ENCODE data around the gene PODNL1. TPM values are rescaled to one million over a fixed set of nuclear protein-coding genes. Genes with fewer than 3 reads are reported as not detected.
A peak's percentile ranks its signal among the peaks of the same experiment; 100 is the strongest.
"Not testable (repeated sequence)": the region's sequence is repeated elsewhere in the genome, so short reads cannot be mapped to it uniquely, and the experiment has no call there.

PODNL1 gene
- total and polyA plus RNA-seq, 2 of the 13 experiments (the other 11 are each of a cell fraction or from before 2014, with no cell fraction given), result 0.18 TPM; not detected in 1

- TF ChIP-seq ZNF788 (CRISPR knock-in tag; IDR thresholded peaks at IDR 0.05; ENCODE audit: borderline replicate concordance), result no peak
- TF ChIP-seq MTF2 (CRISPR knock-in tag; IDR thresholded peaks at IDR 0.05; ENCODE audit: borderline replicate concordance), result no peak
- TF ChIP-seq ZNF224 (CRISPR knock-in tag; IDR thresholded peaks at IDR 0.05), result no peak
These were observed 38.2 kb upstream of the PODNL1 start (continued) for GRCh38 chr19:13976446-13976845.

- H3K4me1 ChIP-seq (ENCODE audit: insufficient read depth, low read length), result no peaks in the 10 kb centered on the region
- H3K9me3 ChIP-seq (ENCODE audit: low read length), result no peaks in the 10 kb centered on the region
- FAIRE-seq, result no peak
- H3K27me3 ChIP-seq (ENCODE audit: control insufficient read depth in 1 of 2, insufficient read depth in 2 of 2, low read length in 2 of 2), result no peaks in the 10 kb centered on the region
- no peak overlapping the region for H2AFZ ChIP-seq (ENCODE audit: low read length)
- intact Hi-C loops (cut with micrococcal nuclease; ENCODE audit: unreplicated experiment), result no loop called here
- WGBS (ENCODE audit: low lambda C conversion rate), result 90% methylated on average over 11 of the region's 11 CpGs
- no TSS peak for BruUV-seq (replicated peaks)
- no peak overlapping the region for H3K9ac ChIP-seq (ENCODE audit: insufficient read depth, low read depth, low read length)
- ATAC-seq, result no peak
- TF ChIP-seq ZNF225 (CRISPR knock-in tag; IDR thresholded peaks at IDR 0.05) (no peak), SAP130 (CRISPR knock-in tag; IDR thresholded peaks at IDR 0.05; ENCODE audit: low read depth) (no peak)
- POLR2A ChIA-PET, result no interaction called here
- no peak overlapping the region for H3K4me3 ChIP-seq (replicated peaks in 1 of 3; ENCODE audit: insufficient read depth in 1 of 3, low read depth in 2 of 3, low read length in 3 of 3)
- peaks cover 8 to 22% of the 10 kb centered on the region in 2 experiments; a peak in 4 of 5 replicates for H3K36me3 ChIP-seq (replicated peaks in 1 of 2; ENCODE audit: control insufficient read depth in 1 of 2, insufficient read depth in 2 of 2, low read length in 2 of 2)
- H4K20me1 ChIP-seq (ENCODE audit: insufficient read depth, low read length), result no peaks in the 10 kb centered on the region
- in situ Hi-C loops (cut with HindIII; ENCODE audit: extremely low pct_ligation_motif_present, low pct_unique_long_range_greater_than_20kb), result no loop called here
- CTCF ChIA-PET (ENCODE audit: low intra/inter-chr PET ratio, low total read pairs), result no interaction called here
- H3K79me2 ChIP-seq (ENCODE audit: insufficient read depth, low read length), result no peaks in the 10 kb centered on the region
- no peak overlapping the region for H3K4me2 ChIP-seq (ENCODE audit: low read depth, low read length)
- no peak for DNase-seq (ENCODE audit: low spot score)
- H3K27ac ChIP-seq (ENCODE audit: extremely low read length, insufficient read depth, low read length), result no peak overlapping the region
These were observed 37.7 kb upstream of the PODNL1 start for GRCh38 chr19:13975870-13976269.

- intact Hi-C loops (cut with micrococcal nuclease; ENCODE audit: unreplicated experiment), result no loop called here
- DNase-seq (ENCODE audit: low spot score), result no peak
- Histone ChIP-seq H3K4me3 (replicated peaks in 1 of 3; ENCODE audit: insufficient read depth in 1 of 3, low read depth in 2 of 3, low read length in 3 of 3) (no peak overlapping the region), H4K20me1 (ENCODE audit: insufficient read depth, low read length) (no peaks in the 10 kb centered on the region), H3K9ac (ENCODE audit: insufficient read depth, low read depth, low read length) (no peak overlapping the region), H3K4me2 (ENCODE audit: low read depth, low read length) (no peak overlapping the region), H3K27ac (ENCODE audit: extremely low read length, insufficient read depth, low read length) (no peak overlapping the region), H3K4me1 (ENCODE audit: insufficient read depth, low read length) (no peaks in the 10 kb centered on the region), H3K27me3 (ENCODE audit: control insufficient read depth in 1 of 2, insufficient read depth in 2 of 2, low read length in 2 of 2) (no peaks in the 10 kb centered on the region), H3K79me2 (ENCODE audit: insufficient read depth, low read length) (no peaks in the 10 kb centered on the region), H3K36me3 (replicated peaks in 1 of 2; ENCODE audit: control insufficient read depth in 1 of 2, insufficient read depth in 2 of 2, low read length in 2 of 2) (peaks cover 9 to 33% of the 10 kb centered on the region in 2 experiments; a peak in 4 of 5 replicates), H3K9me3 (ENCODE audit: low read length) (no peaks in the 10 kb centered on the region), H2AFZ (ENCODE audit: low read length) (no peak overlapping the region)
- FAIRE-seq, result no peak
- ATAC-seq, result peak; percentile 39; the same call in 2 of the 3 replicates
- in situ Hi-C loops (cut with HindIII; ENCODE audit: extremely low pct_ligation_motif_present, low pct_unique_long_range_greater_than_20kb), result no loop called here
- TF ChIP-seq TRIM24 (CRISPR knock-in tag; IDR thresholded peaks at IDR 0.05) (no peak), ZNF562 (CRISPR knock-in tag; IDR thresholded peaks at IDR 0.05; ENCODE audit: borderline replicate concordance) (no peak)
- ChIA-PET POLR2A (no interaction called here), CTCF (ENCODE audit: low intra/inter-chr PET ratio, low total read pairs) (no interaction called here)
- BruUV-seq (replicated peaks), result no TSS peak
- WGBS (ENCODE audit: low lambda C conversion rate), result 96% methylated on average over 12 of the region's 12 CpGs
These were observed 35.9 kb upstream of the PODNL1 start for GRCh38 chr19:13974073-13974472.

- not testable (repeated sequence) for BruUV-seq (replicated peaks)
These were observed 35.3 kb upstream of the PODNL1 start for GRCh38 chr19:13973479-13973878.

More at GRCh38 chr19:13973479-13973878, 35.3 kb upstream of the PODNL1 start:
- H3K9ac ChIP-seq (ENCODE audit: insufficient read depth, low read depth, low read length); in situ Hi-C loops (cut with HindIII; ENCODE audit: extremely low pct_ligation_motif_present, low pct_unique_long_range_greater_than_20kb); H3K4me1 ChIP-seq (ENCODE audit: insufficient read depth, low read length); H3K27ac ChIP-seq (ENCODE audit: extremely low read length, insufficient read depth, low read length); H3K79me2 ChIP-seq (ENCODE audit: insufficient read depth, low read length); FAIRE-seq; CTCF ChIA-PET (ENCODE audit: low intra/inter-chr PET ratio, low total read pairs); H4K20me1 ChIP-seq (ENCODE audit: insufficient read depth, low read length); H3K27me3 ChIP-seq (ENCODE audit: control insufficient read depth in 1 of 2, insufficient read depth in 2 of 2, low read length in 2 of 2); H3K9me3 ChIP-seq (ENCODE audit: low read length); H3K4me3 ChIP-seq (replicated peaks in 1 of 3; ENCODE audit: insufficient read depth in 1 of 3, low read depth in 2 of 3, low read length in 3 of 3); intact Hi-C loops (cut with micrococcal nuclease; ENCODE audit: unreplicated experiment); POLR2A ChIA-PET; H2AFZ ChIP-seq (ENCODE audit: low read length); DNase-seq (ENCODE audit: low spot score); H3K4me2 ChIP-seq (ENCODE audit: low read depth, low read length); ATAC-seq: not testable (repeated sequence)
- H3K36me3 ChIP-seq (replicated peaks in 1 of 2; ENCODE audit: control insufficient read depth in 1 of 2, insufficient read depth in 2 of 2, low read length in 2 of 2), result peaks cover 12 to 37% of the 10 kb centered on the region in 2 experiments; a peak in 4 of 5 replicates
- WGBS (ENCODE audit: low lambda C conversion rate), result 96% methylated on average over 3 of the region's 3 CpGs
